GM19043 (cell line): ENCODE measurements around the gene NONO.
"Not testable (repeated sequence)": the region's sequence is repeated elsewhere in the genome, so short reads cannot be mapped to it uniquely, and the experiment has no call there.

Experiments used
- ATAC-seq: cut with Tn5 transposase; IDR thresholded peaks from one replicate; pipeline ENCODE4 v1.9.1; 2021; ENCODE audit warnings: low read depth; ENCODE audit not compliant: unreplicated experiment

NONO gene, protein sequence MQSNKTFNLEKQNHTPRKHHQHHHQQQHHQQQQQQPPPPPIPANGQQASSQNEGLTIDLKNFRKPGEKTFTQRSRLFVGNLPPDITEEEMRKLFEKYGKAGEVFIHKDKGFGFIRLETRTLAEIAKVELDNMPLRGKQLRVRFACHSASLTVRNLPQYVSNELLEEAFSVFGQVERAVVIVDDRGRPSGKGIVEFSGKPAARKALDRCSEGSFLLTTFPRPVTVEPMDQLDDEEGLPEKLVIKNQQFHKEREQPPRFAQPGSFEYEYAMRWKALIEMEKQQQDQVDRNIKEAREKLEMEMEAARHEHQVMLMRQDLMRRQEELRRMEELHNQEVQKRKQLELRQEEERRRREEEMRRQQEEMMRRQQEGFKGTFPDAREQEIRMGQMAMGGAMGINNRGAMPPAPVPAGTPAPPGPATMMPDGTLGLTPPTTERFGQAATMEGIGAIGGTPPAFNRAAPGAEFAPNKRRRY

DNA sequence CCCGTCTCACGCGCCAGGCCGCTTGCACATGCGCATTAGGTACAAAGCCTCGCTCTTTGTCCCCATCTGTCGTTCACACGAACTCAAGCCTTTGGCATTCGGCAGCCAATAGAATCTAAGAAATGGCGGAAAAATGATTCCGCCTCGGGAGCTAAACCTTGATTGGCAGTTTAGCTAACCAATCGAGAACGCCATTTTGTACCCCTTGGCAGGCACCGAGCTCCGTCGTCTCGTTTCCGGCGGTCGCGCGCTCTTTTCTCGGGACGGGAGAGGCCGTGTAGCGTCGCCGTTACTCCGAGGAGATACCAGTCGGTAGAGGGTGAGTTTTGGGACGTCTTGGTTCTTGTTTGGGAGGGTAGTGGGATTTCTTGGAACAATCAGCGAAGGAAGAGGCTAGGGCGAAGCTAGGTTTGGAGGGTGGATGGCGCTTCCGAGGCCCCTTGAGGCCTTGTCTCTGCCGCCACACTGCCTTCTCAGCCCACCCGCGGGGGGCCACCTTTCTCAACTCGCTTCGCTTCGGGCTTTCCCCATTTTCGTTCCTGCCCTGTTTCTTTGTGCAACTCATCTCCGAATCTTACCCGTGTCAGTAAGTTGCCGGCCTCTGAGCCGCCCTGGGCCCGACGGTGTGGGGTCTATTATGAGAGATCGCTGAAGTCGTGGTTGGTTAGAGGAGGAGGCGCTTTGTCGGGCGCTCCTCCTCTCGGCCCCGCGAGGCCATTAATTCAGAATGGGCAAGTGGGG lies at the start of gene NONO:
Gene NONO, plus strand, starts transcription at position 233 of the 741 bp plus-strand sequence. CDS start 7,003 bp downstream, outside the sequence.
- ATAC-seq = peak; percentile 83

DNA sequence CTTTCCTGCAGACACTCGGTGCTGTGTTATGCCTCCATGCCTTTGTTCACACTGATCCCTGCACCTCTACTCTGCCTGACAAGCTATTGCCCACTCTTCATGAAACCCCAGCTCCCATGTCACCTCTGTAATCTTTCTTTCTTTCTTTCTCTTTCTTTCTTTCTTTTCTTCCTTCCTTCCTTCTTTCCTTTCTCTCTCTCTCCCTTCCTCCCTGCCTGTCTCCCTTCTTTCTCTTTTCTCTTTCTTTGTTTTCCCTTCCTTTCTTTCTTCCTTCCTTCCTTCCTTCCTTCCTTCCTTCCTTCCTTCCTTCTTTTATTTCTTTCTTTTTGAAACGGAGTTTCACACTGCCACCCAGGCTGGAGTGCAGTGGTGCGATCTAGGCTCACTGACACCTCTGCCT lies 48.0 kb upstream of the NONO start:
- no peak for ATAC-seq

DNA sequence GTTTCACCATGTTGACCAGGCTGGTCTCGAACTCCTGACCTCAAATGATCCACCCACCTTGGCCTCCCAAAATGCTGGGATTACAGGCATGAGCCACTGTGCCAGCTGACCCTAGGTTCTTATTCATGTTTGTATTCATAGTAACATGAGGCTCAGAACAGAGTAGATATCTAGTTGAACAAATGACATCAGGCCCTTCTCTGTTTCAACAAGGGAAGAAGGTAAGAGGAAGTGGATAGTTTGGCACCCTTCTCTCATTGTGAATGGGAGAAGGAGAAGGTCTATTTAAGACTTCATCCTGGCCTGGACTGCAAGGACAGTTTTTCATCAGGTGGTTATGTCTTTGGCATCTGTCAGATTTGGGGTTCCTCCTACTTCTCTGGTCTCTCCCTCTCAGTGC lies 46.6 kb upstream of the NONO start:
- no peak for ATAC-seq

DNA sequence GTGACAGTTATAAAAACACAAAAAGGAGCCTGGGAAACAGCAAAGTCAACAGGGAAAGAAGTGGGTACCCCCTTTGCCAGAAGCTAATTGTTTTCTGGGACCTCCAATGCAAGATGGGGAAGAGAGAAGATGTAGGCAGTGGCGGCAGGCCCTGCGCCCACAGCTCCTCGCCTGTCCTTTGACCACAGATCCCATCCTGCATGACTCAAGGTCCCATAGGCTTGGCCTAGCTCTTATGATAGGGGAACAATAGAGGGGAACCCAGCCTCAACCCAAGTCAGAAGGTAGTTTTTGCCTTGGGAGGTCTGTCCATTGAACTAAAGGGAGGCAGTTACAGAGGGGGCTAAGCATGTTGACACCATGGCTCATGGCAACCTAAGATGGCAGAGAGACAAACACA lies 43.7 kb upstream of the NONO start:
- ATAC-seq = no peak

DNA sequence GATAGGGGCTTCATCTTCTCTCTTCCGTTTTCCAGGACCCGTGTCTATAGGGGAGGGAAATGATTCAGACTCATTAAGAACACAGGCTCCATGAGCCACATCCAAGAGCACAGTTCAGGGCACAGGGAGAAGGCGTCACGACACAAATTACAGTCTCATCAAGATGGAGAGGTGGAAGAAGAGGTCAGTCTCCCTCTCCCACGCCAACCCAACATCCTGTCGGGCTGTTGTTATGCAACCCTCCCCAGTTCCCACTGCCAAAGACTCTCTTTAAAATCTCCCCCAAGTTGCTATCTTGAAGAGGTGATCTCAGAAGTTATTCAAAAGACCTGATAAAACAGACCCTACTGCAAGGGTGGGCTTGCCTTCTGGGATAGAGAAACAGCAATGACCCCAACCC lies 42.1 kb upstream of the NONO start:
- no peak for ATAC-seq

DNA sequence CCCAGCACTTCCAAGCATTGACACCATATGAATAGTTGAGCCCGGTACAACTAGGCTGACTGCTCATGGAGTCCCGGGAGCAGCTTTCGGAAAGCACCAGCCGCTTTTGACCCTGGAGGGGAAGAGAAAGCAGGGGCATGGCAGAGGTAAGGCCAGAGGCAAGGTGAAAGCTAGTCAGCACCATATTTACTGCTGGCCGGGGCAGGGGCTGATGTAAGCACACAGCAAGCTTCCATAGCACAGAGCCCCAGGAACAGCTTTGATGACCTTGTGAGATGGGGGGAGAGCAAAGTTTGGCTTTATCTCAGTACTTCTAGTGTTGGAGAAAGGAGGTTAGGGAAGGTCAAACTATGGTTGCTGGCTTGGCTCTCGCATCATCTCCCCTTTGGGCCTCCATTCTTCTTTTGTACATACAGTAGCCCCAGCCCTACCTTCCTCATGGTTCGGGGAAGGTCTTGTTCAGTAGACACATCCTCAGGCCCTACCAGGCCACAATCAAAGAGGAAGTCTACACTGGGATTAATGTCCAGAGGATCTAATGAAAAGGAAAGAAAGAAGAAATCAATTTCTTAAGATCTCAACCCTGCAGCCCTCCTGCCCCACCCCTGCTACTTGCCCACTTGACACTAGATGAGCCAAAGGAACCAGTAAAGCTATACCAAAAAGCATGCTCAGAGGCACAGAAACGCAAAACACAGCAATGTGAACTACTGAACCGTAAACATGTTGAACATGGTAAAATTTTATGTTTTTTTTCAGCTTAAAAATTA lies 38.9 kb upstream of the NONO start:
- no peak for ATAC-seq

DNA sequence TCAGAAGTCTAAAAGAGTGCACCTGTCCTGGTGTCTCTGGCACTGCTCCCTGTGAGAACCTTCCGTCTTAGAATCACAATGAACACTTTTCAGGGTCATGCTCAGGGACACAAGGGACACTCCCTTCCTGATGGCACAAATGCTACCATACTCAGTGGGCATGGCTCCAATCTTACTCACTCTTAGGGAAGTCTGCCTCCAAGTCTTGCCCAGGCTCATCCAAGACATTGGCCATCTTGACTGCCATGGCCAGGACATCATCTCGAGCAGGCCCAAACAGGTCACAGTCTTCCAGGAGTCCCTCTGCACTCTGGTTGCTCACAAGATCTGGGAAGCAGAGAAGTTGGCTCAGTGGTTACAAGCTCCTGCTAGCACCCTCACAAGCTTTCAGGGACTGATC lies 38.3 kb upstream of the NONO start:
- ATAC-seq = no peak

DNA sequence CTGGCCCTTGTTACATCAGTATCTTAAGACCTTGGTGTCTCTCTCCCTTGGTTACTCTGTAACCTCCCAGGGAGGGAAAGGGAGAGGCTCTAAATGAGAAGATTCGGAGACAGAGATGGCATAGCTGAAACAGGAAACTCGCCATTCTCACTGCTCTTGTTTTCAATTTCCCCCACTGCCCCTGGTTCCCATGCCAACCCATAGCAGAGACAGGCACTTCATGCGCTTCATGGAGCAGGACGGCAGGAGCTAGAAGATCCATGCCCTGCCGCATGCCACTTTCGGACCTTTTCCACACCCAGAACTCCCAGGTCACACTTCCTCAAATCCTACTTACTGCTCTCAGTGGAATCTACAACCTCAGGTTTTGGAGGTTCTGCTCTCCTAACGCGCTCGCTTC lies 32.6 kb upstream of the NONO start:
- ATAC-seq = no peak

DNA sequence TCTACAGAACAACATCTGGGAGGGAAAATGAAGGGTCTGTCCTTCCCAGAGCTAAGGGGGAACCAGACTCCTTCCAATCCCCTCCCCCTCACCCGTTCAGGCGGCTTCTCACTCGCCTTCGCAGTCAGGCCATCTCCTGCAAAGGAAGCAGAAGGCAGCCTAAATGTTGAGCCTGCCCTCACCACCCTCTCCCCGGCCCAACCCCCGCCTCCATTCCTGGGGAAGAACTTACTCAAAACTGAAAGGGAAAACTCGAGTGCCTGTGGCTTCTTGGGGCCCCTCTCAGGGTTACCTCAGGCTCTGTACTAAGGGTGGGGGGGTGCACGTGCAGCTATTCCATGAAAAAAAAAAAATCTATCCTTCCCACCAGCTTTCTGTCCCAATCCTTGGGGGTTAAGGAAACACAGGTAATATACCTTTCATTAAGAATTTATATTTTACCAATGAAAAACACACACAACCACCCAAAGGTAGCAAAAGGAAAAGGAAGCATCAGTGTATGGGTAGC lies 31.9 kb upstream of the NONO start:
- no peak for ATAC-seq

DNA sequence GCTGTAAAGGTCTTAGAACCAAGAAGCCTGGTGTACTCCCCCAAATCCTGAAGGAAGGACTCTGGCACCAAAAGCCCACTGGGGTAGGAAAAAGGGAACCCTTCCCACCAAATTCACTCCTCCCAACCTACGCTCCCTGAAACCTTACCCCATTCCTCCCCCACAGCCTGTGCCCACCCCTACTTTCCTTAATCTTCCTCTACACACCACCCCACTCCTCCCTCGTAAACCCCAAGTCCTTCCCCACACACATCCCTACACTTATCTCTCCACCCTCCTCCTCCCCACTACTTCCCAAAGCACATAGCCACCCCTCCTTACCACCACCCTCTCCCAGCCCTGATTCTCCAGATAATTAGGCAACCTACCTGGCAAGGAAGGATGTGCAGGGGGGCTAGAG lies 31.2 kb upstream of the NONO start:
- no peak for ATAC-seq

DNA sequence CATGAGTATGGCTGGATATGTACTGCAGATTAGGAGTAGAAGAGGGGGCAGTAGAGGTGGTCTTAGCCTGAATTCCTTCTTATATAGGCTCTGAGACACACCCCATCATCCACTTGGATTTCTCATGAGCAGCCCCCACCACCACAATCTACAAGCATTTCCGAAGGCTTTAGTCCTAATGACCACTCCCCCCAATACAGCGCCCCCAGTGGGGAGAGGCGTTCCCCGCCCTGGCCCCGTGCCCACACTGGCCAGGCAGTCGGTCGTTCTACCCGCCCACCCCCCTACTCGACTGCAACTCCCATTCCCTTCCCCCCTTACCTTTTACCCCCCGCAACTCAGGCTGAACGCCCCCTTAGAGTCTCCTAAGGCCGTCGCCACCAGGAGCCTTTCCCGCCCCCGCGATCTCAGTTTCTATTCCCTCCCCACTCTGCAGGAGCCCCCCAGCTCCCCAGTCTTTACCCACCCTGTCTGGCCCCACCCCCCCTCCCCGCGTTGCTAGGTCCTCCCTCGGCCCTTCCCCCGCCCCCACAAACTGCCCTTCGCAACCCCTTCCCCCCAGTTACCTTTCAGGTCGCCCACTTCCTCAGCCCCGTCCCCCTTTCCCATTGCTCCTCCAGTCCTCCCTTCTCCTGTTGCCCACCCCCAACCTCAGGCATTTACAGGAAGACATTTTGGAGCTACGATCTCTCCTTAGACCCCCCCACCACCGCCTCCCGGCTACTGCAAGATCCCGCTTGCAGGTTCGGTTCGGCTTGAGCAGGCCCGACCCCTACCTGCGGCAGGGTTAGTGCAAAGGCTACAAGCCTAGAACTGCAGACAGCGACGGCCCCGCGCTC lies 30.0 kb upstream of the NONO start:
- ATAC-seq = no peak

DNA sequence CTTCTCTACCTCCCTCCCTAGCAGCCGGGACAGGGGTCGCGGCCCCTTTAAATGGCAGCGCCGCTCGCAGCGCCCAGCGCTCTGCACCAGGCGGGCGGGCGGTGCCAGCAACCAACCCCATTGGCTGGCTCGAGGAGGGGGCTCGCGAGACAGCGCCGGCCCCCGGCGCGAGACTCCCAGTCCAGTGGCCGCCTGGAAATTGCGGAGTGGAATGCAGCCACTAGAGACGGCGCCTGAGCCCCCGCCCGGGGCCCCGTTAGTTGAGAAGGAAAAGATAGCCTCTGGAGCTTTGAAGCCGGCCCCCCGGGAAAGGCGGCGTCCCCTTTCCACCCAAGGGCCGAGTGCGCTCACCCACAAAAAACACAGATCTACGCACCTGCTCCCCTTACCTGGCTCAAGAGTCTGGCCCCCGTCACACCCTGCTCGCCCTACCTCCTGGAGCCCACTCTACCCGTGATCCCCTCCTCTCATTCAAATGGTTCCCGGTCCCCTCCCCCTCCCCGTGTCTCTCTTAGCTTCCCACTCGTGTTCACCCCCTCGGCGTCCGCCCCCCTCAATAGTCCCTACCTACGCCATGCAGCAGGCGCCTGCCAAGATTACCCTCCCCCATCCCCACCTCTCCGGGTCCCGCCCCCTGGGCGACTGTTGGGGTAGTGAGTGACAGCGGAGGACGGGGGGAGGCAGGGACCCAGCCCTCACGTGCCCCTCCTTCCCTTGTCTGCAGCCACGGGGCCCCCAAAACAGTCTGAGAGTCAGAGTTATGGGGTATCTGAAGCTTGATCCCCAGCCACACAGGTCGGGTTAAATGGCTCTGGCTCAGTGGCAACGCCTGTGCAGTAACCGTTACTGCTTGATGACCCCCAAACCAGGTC lies 29.1 kb upstream of the NONO start, which contains the start of gene ZMYM3:
Gene ZMYM3, minus strand, starts transcription at position 49 of the 872 bp plus-strand sequence. CDS start 885 bp downstream, outside the sequence.
- ATAC-seq = peak; percentile 82

DNA sequence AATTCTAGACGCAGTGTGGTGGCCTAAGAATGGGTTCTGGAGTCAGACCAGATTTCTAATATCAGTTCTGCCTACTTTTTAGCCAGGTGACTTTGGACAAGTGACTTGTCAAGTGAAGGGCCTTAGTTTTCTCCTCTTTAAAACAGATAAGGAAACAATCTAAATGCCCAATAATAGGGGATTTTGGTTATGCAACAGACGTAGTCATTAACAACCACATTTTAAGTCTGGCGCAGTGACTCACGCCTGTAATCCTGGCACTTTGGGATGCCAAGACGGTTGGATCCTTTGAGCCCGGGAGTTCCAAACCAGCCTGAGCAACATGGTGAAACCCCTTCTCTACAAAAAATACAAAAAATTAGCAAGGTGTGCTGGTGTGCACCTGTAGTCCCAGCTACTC lies 27.4 kb upstream of the NONO start:
- ATAC-seq = no peak

DNA sequence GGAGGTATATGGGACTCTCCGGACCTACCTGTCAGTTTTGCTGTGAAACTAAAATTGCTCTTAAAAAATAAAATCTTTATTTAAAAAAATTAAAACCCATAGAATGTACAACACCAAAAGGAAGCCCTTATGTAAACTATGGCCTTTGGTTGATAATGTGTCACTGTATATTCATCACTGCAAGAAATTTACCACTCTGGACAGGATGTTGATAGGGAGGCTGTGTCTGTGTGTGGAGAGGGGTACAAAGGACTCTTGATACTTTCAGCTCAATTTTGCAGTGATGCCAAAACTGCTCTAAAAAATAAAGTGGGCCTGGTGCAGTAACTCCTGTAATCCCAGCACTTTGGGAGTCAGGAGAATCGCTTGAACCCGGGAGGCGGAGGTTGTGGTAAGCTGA lies 26.6 kb upstream of the NONO start:
- ATAC-seq = no peak

DNA sequence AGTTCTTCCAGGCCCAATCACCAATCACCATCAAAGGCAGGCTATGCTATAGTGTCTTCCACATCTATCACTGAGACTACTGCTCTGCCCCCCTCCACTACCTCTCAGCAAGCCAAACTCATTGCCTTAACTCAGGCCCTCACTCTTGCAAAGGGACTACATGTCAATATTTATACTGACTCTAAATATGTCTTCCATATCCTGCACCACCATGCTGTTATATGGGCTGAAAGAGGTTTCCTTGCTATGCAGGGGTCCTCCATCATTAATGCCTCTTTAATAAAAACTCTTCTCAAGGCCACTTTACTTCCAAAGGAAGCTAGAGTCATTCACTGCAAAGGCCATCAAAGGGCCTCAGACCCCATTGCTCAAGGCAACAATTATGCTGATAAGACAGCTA lies 14.8 kb upstream of the NONO start:
- ATAC-seq = not testable (repeated sequence)

DNA sequence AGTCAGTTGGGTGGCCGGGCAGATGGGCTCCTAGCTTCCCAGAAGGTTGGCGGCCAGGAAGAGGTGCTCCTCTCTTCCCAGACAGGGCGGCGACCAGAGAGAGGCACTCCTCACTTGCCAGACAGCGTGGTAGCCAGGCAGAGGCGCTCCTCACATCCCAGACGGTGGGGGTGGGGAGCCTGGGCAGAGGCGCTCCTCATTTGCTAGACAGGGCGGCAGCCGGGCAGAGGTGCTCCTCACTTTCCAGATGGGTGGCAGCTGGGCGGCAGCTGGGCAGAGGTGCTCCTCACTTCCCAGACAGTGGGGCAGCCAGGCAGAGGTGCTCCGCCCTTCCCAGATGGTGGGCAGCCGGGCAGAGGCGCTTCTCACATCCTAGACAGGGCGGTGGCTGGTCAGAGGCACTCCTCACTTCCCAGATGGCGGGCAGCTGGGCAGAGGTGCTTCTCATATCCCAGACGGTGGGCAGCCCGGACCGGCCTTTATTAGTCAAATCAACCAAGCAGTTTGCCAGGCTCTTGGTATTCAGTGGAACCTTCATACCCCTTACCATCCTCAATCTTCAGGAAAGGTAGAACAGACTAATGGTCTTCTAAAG lies 13.5 kb upstream of the NONO start:
- no peak for ATAC-seq

DNA sequence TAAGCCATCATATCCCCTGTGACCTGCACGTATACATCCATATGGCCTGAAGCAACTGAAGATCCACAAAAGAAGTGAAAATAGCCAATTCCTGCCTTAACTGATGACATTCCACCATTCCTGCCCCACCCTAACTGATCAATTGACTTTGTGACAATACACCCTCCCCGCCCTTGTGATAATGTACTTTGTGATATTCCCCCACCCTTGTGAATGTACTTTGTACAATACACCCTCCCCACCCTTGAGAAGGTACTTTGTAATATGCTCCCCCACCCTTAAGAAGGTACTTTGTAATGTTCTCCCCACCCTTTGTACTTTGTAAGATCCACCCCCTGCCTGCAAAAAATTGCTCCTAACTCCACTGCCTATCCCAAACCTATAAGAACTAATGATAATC lies 11.1 kb upstream of the NONO start:
- ATAC-seq = not testable (repeated sequence)

DNA sequence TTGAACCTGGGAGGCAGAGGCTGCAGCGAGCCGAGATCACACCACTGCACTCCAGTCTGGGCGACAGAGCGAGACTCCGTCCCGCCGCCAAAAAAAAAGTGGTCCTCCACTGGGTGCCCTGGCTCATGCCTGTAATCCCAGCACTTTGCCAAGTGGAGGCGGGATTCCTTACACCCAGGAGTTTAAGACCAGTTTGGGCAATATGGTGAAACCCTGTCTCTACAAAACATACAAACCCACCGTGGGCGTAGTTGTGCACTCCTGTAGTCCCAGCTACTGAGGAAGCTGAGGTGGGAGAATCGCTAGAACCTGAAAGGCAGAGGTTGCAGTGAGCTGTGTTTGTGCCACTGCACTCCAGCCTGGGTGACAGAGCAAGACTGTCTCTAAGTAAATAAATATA lies 2.1 kb upstream of the NONO start:
- not testable (repeated sequence) for ATAC-seq
